ENCODE data around the gene WDFY1. TPM values are rescaled to one million over a fixed set of nuclear protein-coding genes. Genes with fewer than 3 reads are reported as not detected.

Gene WDFY1
- polyA plus RNA-seq (ENCODE audit: insufficient read length in 3 of 3) = 10 to 100 TPM; 56.2 to 60.6 (median 59.7) TPM
- long read RNA-seq, donor 1, full-length matches to known transcripts = 12 of 12 reads
- long read RNA-seq, donor 1, partial matches to known transcripts = 0 of 12 reads
- long read RNA-seq, donor 1, other reads (novel, unspliced or antisense) = 0 of 12 reads
- long read RNA-seq, donor 2, full-length matches to known transcripts = 9 of 9 reads
- long read RNA-seq, donor 2, partial matches to known transcripts = 0 of 9 reads
- long read RNA-seq, donor 2, other reads (novel, unspliced or antisense) = 0 of 9 reads
- long read RNA-seq, donor 3, full-length matches to known transcripts = 25 of 25 reads
- long read RNA-seq, donor 3, partial matches to known transcripts = 0 of 25 reads
- long read RNA-seq, donor 3, other reads (novel, unspliced or antisense) = 0 of 25 reads
- long read RNA-seq, donor 4, full-length matches to known transcripts = 6 of 44 reads
- long read RNA-seq, donor 4, partial matches to known transcripts = 38 of 44 reads
- long read RNA-seq, donor 4, other reads (novel, unspliced or antisense) = 0 of 44 reads
- long read RNA-seq, donor 5 = 0 reads
- long read RNA-seq, donor 6, full-length matches to known transcripts = 8 of 26 reads
- long read RNA-seq, donor 6, partial matches to known transcripts = 18 of 26 reads
- long read RNA-seq, donor 6, other reads (novel, unspliced or antisense) = 0 of 26 reads
- long read RNA-seq, donor 7, full-length matches to known transcripts = 12 of 12 reads
- long read RNA-seq, donor 7, partial matches to known transcripts = 0 of 12 reads
- long read RNA-seq, donor 7, other reads (novel, unspliced or antisense) = 0 of 12 reads
- long read RNA-seq, donor 8, full-length matches to known transcripts = 28 of 41 reads
- long read RNA-seq, donor 8, partial matches to known transcripts = 13 of 41 reads
- long read RNA-seq, donor 8, other reads (novel, unspliced or antisense) = 0 of 41 reads
- long read RNA-seq, donor 9, full-length matches to known transcripts = 18 of 18 reads
- long read RNA-seq, donor 9, partial matches to known transcripts = 0 of 18 reads
- long read RNA-seq, donor 9, other reads (novel, unspliced or antisense) = 0 of 18 reads
- long read RNA-seq, donor 10, full-length matches to known transcripts = 9 of 9 reads
- long read RNA-seq, donor 10, partial matches to known transcripts = 0 of 9 reads
- long read RNA-seq, donor 10, other reads (novel, unspliced or antisense) = 0 of 9 reads
- long read RNA-seq, donor 11, full-length matches to known transcripts = 11 of 11 reads
- long read RNA-seq, donor 11, partial matches to known transcripts = 0 of 11 reads
- long read RNA-seq, donor 11, other reads (novel, unspliced or antisense) = 0 of 11 reads
- long read RNA-seq, donor 12, full-length matches to known transcripts = 9 of 9 reads
- long read RNA-seq, donor 12, partial matches to known transcripts = 0 of 9 reads
- long read RNA-seq, donor 12, other reads (novel, unspliced or antisense) = 0 of 9 reads
- long read RNA-seq, donor 13, full-length matches to known transcripts = 19 of 19 reads
- long read RNA-seq, donor 13, partial matches to known transcripts = 0 of 19 reads
- long read RNA-seq, donor 13, other reads (novel, unspliced or antisense) = 0 of 19 reads
- long read RNA-seq, donor 14, full-length matches to known transcripts = 12 of 12 reads
- long read RNA-seq, donor 14, partial matches to known transcripts = 0 of 12 reads
- long read RNA-seq, donor 14, other reads (novel, unspliced or antisense) = 0 of 12 reads
- long read RNA-seq, donor 15, full-length matches to known transcripts = 6 of 21 reads
- long read RNA-seq, donor 15, partial matches to known transcripts = 0 of 21 reads
- long read RNA-seq, donor 15, other reads (novel, unspliced or antisense) = 15 of 21 reads
- long read RNA-seq, donor 16, full-length matches to known transcripts = 36 of 51 reads
- long read RNA-seq, donor 16, partial matches to known transcripts = 15 of 51 reads
- long read RNA-seq, donor 16, other reads (novel, unspliced or antisense) = 0 of 51 reads

DNA sequence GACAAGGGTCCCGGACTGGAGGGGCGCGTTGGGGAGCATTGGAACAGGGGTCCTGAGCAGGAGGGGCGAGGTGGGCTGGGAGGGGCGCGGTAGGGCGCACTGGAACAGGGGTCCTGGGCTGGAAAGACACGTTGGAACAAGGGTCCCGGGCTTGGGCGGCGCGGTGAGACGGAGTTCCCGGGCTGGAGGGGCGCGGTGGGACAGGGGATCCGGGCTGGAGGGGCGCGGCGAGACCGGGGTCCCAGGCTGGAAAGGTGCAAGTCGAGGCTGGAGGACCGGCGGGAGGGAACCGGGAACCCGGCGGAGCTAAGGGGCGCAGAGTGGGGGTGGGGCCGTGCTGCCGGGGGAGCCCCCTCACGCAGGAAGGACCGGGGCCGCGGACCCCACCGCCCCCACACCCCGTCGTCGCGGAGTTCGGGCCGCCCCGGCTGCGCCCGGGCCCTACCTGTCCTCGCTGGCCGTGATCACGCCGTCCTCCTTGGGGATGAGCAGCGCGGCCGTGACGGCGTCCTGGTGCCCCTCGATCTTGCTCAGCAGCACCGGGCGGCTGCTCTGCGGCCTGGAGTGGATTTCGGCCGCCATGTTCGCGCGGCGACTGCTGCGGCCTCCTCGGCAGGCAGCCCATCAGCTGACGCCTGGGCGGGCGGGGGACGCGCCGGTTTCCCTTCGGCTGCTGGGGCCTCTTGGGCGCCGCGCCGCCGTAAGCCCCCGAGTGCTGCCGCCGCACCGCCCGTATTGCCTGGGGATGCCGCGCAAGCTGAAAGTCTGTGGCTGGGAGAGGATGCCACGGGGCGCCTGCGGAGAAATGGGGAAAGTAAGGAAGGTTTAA lies at the start of gene WDFY1:
TSS of gene WDFY1 (minus strand) at position 633 of the 829 bp plus-strand sequence. CDS start at position 582, 51 bp downstream.
- peak; percentile 49 to 89 (median 84) for DNase-seq (ENCODE audit: extremely low read depth in 1 of 11, low read depth in 9 of 11, low spot score in 4 of 11)

DNA sequence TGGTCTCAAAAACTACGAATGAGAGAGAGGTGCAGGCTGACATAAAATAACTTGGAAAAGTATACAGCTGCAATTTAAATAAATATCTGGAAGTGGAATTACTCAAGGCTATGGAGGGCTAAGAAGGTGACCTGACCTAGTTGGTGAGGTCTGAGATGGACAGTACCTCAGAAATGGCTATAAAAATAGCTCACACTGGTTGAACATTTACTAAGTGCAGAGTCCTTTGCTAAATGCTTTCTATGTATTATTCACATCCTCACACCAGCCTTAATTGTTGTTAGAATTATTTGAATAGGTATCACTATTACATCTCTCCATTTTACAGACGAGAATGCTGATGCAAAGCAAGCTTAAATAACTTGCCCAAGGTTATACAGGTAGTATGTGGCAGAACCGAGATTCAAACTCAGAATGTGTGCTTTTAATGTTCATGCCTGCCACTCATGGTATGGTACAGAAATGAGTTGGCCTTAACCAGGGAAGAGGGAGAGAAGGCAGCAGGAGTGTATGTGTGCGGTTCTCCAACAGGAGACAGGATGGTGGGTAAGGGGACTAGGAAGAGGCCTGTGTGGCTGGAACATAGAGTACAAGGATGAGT lies 49.5 kb upstream of the WDFY1 start:
- DNase-seq (ENCODE audit: extremely low read depth in 1 of 11, low read depth in 9 of 11, low spot score in 4 of 11) = no peak

GRCh38 chr2:223993634-223994232 lies 48.6 kb upstream of the WDFY1 start:
- DNase-seq (ENCODE audit: extremely low read depth in 1 of 11, low read depth in 9 of 11, low spot score in 4 of 11) = peak; percentile 58 to 84 (median 72)

- DNase-seq (ENCODE audit: extremely low read depth in 1 of 11, low read depth in 9 of 11, low spot score in 4 of 11) = no peak
These were observed 46.5 kb upstream of the WDFY1 start for GRCh38 chr2:223991611-223992010.

DNA sequence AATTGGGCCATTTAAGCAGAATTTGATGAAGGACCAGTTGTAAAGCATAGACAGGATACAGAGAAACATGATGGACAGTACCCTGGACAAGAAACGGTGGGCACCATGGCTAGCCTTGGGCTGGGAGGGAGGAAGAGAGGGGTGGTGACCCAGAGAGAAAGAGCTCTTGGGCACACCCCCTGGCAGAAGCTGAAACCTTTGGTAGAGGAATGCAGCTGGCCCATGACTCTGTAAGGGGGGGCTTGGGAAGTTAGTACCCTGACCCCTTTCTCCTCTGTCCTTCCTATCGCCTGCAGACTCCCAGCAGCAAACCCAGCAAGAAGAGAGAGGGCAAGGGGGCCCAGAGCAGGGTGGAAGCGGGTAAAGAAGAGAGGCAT lies 44.7 kb upstream of the WDFY1 start:
- peak in 1 of 11 donors; percentile 27 for DNase-seq (ENCODE audit: extremely low read depth in 1 of 11, low read depth in 9 of 11, low spot score in 4 of 11)

DNA sequence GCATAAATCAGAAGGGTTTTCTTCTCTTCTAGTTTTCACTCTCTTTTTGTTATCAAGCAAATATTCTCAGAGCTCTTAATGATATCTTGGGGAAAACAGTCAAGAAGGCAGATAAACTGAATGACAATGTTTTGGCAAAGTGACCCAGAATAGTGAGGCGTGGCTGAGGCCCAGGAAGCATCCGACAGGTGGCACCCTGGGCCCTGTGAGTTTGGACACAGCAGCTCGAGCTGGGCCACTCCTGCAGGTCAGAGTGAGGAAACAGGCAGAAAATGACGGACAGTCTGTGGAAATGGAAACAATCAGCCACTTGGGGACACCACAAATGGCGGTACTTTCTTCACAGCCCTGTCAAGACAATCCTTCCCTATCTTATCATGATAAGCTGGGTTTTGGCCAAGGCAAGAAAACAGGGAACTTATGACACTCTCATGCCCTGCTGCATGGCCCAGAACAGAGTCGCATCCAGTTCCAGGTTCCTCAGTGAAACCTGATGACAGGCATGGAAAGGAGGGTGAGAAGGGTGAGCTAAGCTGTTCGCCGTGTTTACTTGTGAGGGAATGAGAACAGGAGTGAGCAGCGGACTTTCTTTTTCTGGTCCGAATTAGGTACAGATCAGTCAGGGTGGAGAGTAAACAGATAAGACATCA lies 44.2 kb upstream of the WDFY1 start:
- no peak for DNase-seq (ENCODE audit: extremely low read depth in 1 of 11, low read depth in 9 of 11, low spot score in 4 of 11)

GRCh38 chr2:223981241-223981640 lies 36.1 kb upstream of the WDFY1 start:
- no peak for DNase-seq (ENCODE audit: extremely low read depth in 1 of 11, low read depth in 9 of 11, low spot score in 4 of 11)

DNA sequence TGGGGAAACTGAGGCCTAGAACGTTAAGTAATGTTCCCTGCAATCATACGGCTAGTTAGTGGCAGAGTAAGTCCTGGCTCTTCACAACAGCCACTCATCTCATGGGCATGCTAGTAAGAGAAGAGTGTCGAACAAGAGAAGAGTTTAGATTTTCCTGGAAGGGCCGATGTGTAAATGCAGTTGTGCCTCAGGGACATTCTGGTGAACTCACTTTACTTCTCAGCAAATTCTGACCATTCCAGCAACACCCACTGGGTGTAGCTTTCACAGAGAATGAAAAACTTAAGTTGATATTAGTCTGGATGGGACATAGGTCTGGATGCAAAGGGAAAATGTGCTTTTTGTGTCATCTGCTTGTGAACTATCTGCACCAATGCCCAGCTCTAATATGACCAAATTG lies 35.7 kb upstream of the WDFY1 start:
- DNase-seq (ENCODE audit: extremely low read depth in 1 of 11, low read depth in 9 of 11, low spot score in 4 of 11) = no peak

DNA sequence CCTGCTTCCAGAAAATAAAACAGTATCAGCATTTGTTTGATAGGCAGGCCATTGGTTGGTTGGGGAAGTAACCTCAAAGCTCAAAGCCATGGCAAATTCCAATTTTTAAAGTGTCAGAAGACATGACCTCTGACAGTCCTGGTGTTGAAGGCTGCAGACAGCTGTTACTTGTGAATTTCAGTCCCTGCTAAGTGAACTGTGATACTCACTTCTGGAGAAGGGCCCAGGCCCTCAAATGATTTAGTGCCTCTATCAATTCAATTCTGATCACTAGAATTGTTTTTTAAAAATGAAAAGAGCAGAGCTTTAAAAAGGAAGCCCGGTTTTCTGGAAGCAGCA lies 35.2 kb upstream of the WDFY1 start:
- no peak for DNase-seq (ENCODE audit: extremely low read depth in 1 of 11, low read depth in 9 of 11, low spot score in 4 of 11)

DNA sequence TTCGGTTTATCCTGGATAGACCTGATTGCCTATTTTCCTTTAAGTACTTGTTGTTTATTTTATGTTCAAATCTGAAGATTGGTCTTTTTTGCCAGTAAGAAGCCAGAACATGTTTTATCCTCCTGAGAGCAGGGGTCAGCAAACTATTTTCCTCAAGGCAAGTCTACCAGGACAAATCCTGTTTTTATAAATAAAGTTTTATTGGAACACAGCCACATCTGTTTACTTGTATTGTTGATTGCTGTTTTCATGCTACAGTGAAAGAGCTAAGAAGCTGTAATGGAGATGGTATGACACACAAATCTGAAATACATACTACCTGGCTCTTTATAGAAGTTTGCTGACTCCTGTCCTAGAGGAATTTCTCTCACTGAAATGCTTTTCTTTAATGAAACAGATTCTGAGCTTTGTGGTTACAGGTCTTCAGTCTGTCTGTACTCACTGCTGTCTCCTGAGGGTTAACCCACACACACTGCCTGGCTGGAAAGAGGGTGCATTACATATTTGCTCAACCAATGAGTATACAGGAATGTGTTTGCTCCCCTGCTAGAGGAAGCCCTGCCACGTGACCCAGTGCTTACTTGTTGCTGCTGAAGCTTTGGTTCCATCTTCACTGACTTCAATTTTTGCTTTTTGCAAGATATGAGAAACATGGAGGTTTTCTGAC lies 34.7 kb upstream of the WDFY1 start:
- no peak for DNase-seq (ENCODE audit: extremely low read depth in 1 of 11, low read depth in 9 of 11, low spot score in 4 of 11)

DNA sequence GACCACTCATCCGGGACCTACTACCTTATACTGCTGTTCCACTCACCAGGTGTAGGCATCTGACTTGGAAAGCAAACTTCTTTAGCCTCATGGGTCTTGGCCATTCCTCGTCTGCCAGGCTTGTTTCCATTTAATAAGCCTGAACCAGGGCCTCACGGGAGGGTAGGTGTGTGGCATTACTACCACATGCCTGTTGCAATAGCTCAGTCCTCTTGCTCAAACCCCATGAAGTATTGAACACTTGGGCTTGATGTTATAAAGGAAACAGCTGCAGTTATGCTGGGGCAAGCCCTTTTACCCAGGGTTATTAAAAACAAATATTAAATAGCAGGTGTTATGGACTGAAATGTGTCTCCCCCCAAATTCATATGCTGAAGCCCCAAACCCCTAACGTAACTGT lies 33.3 kb upstream of the WDFY1 start:
- no peak for DNase-seq (ENCODE audit: extremely low read depth in 1 of 11, low read depth in 9 of 11, low spot score in 4 of 11)

GRCh38 chr2:223976635-223977226 lies 31.6 kb upstream of the WDFY1 start:
- no peak for DNase-seq (ENCODE audit: extremely low read depth in 1 of 11, low read depth in 9 of 11, low spot score in 4 of 11)

- no peak for DNase-seq (ENCODE audit: extremely low read depth in 1 of 11, low read depth in 9 of 11, low spot score in 4 of 11)
These were observed 28.5 kb upstream of the WDFY1 start for GRCh38 chr2:223973606-223974005.

- DNase-seq (ENCODE audit: extremely low read depth in 1 of 11, low read depth in 9 of 11, low spot score in 4 of 11) = no peak
These were observed 27.5 kb upstream of the WDFY1 start for GRCh38 chr2:223972656-223973102.

DNA sequence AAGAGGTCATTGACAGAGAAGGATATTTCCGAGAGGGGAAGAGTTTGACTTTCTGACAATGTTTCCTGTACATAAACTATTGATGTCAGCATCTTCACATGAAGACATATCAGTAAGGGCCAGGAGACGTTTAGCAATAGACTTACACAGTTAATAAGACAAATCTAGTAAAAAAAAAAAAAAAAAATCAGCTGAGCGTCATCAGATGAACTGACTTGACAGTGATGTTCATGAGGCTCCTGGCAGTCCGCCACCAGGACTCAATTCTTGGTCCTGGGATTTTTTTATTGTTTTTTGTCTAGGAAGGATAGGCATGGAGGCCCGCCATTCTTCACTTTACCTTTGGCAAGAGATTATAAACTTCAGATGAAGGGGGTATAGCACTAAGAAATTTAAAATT lies 26.6 kb upstream of the WDFY1 start:
- DNase-seq (ENCODE audit: extremely low read depth in 1 of 11, low read depth in 9 of 11, low spot score in 4 of 11) = no peak
